NCI-H1436 (cell line): ENCODE data around the gene CHPF.
A peak's percentile ranks its signal among the peaks of the same experiment; 100 is the strongest.

ENCODE experiments used
- DNase-seq: peaks from one replicate; lab custom pipeline; 2025; lab: John Stamatoyannopoulos, UW

The CHPF gene

DNA sequence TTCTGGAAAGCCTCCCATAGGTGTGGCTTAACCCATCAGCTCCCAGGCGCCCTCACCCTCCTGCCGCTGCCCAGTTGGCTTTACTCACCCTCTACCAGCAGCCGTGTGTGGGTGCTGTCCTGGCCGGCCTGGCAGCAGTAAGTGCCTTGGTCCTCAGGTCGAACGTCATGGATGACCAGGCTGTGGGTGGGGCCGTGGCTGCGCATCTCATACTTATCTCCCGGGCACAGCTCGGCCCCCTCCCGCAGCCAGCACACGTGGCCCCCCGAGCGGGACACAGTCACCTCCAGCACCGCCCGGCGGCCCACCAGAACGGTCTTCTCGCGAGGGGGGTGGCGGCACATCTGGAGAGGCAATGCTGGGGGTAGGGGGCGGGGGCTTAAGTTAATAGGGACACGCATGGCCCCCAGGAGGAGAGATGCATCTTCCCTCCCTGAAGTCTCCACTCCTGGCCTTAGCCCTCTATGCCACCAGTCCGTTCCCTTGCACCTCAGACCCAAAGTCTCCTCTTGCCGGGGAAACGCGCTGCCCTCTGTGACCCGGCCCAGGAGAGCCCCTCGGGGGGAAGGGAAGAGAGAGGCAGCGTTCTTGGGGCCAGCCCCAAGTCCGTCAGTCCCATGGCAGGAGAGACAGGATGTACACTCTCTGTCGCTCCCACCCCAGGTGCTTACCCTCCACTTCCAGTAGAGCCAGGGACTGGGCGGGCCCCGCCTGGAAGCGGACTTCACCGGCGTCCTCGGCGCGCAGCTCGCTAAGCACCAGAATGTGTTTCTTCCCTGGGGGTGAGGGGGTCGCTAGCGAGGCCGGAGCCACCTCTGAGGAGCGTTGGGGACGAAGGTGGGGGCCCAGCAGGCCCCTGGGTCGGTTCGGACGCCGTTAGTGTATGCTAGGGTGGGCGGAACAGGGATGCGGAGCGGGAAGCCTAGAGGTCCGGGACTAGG is 8.1 kb upstream of the CHPF start:
- no peak for DNase-seq

DNA sequence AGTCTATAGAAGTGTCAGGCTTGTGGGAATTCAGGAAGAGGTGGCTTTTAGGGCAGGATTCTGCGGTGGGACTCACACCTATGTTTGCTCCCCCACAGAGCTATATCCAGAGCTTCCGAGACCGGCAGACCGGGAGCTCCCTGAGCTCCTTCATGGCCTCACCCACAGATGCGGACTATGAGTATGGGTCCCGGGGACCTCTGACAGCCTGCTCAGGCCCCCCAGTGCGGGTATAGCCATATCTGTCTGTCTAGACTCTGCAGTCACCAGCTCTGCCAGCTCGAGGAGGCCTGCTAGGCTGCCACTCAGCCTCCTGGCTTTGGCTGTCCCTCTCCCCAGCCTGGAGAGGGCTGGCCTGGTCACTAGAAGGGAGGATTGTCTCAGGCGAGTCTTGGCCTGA is 6.0 kb upstream of the CHPF start:
- no peak for DNase-seq

DNA sequence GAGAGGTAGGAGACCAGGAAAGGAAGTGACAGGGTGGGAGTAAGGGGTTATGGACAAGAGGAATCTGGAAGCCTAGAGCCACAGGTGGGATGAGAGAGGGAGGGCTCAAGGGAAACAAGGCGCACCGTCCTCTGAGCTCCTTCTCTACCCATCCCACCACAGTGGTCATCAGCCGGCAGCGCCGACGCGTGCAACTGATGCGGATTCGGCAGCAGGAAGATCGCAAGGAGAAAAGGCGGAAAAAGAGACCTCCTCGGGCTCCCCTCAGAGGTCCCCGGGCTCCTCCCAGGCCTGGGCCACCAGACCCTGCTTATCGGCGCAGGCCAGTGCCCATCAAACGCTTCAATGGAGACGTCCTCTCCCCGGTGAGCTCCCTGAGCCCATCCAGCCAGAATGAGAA is 5.4 kb upstream of the CHPF start:
- no peak for DNase-seq

DNA sequence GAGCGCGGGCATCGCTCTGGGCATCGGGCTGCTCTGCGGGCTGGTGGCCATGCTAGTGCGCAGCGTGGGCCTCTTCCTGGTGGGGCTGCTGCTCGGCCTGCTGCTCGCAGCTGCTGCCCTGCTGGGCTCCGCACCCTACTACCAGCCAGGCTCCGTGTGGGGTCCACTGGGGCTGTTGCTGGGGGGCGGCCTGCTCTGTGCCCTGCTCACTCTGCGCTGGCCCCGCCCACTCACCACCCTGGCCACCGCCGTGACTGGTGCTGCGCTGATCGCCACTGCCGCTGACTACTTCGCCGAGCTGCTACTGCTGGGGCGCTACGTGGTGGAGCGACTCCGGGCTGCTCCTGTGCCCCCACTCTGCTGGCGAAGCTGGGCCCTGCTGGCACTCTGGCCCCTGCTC is 4.0 kb upstream of the CHPF start:
- DNase-seq: no peak

DNA sequence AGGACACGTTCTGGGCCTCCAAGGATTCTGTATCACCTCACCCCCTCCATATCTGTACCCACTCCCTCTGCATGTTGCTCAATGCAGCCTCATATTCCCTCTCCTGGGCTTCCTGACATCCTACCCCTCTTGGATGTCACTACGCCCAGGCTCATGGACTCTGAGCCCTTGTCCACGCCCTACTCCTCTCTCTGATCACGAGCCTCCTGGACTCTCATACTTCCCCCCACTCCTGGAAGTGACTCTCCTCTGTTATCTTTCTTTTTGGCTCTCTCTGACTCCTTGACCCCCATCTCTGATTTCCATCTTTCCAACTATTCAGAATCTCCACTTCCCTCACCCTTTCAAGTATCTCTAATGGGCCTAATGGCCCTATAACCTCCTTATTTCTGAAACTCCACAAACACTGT is 2.3 kb upstream of the CHPF start:
- DNase-seq: no peak

DNA sequence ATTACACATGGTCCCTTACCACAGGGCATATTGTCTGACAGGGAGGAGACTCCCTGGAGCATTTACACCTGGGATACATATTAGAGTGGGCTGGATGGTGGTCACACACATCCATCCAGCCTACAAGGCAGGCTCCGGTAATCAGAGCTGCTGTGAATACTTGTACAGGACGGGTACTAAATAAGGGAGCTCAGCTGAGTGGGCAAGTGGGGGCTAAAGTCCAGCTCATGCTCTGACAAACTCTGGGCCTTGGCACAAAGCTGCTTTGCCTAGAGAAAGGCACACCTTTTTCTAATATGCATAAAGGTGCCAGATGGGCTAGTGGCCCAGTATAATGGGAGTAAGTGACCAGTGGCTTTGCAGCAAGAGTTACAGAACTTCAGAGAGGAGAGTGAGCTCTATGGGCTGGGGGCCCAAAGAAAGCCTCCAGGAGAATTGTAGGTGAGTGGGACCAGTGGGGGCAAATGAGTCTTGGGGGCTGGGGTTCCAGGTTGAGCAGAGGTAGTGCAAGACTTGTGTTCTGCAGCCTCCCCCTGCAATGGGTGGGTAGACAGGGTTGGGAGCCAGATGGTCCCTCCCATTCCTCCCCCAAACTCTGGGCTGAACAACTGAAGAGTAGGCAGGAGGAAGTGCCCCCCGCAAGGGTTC is 1.8 kb upstream of the CHPF start:
- no peak for DNase-seq

DNA sequence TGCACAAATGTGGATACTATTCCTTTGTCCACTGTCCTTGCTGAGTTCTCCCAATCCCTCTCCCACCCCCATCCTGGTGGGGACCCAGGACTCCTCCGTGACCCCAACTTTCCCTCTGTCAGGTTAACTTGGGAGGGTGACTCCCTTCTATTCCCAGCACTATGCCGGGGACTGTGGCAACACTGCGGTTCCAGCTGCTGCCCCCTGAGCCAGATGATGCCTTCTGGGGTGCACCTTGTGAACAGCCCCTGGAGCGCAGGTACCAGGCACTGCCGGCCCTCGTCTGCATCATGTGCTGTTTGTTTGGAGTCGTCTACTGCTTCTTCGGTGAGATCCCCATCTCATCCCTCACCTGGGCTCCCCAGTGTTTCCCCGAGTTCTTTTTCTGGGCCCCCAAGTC is 958 bp upstream of the CHPF start:
- no peak for DNase-seq

DNA sequence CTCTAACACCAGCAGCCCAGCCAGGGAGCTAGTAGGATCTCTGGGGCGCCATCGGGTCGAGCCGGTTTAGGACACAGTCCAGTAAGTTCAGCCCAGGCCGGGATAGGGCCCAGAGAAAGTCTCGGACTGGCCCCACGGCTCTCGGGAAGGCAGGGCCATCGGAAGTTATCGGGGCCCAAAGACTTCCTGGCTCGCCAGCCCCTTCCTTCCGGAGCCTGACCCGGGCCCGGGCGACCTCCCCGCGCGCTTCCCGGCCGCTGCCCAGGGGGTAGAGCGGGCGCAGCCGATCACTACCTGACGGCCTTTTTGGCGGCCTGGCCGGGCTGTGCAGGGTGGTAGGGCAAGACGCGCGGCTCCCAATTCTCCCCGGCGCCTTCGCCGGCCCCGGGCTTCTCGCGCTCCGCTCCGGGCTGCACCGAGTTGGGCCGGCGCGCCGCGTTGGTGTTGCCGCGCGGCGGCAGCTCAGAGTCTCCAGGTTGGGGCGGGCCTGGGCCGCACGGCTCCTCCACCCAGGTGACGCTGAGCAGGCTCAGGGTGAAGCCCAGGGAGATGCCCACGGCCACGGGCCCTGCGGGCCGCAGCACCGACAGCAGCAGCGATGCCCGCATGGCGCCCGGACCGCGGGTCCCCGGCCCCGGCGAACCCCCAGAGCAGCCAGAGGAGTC is 546 bp downstream of the CHPF start:
- no peak for DNase-seq

DNA sequence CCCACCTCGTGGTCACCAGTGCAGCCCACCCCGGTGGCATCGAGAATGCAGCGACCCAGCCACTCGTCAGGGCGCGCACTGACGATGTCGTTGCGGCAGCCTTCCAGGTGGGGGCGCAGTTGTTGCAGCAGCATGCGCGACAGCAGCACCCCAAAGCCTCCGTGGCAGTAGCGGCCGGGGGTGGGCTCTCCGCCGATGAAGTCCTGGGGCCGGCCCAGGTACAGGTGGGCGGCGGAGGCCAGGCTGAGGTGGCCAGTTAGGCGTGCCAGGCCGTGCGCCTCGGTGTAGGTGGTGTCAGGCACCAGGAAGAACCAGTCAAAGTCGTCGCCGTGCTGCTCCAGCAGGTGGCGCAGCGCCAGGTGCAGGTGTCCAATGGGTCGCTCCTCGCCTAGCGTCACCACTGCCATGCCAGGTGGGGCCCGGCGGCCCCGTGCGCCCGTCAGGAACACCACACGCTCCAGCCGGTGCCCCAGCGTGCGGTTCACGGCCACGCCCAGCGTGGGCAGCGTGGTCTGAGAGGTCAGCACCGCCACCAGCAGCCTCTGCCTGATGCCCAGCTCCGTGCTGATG is 1.9 kb downstream of the CHPF start:
- DNase-seq: peak; percentile 82

DNA sequence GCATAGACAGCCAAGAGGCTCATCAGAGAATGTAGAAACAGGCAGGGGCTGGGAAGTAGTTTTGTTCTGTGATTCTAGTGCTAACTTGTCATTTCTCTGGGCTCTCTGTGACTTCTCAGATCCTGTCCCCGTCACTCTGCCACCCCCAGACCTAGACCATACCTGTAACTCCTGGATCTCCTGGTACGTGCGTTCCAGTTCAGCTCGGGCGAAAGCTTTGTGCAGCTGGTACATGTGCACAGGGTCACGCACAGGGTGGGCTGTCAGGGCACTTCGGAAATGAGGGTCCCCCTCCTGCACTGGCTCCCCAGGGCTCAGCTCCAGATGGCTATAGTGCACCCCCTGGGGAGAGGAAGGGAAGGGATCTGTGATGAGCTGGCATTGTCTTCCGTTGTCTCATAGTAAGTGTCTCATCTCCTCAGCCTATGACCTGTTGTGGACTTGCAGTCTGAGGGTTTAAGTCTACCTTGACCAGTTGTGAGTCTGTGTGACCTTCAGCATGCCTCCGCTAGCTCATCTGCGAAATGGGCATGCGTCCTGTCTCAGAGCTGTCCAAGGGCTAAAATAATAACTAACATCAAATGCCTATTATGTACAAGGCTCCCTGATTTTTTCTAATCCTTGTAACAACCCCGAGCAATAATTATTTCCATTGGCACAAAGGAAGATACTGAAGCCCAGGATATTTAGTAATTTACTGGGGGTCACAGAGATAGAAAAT is 2.7 kb downstream of the CHPF start:
- no peak for DNase-seq

DNA sequence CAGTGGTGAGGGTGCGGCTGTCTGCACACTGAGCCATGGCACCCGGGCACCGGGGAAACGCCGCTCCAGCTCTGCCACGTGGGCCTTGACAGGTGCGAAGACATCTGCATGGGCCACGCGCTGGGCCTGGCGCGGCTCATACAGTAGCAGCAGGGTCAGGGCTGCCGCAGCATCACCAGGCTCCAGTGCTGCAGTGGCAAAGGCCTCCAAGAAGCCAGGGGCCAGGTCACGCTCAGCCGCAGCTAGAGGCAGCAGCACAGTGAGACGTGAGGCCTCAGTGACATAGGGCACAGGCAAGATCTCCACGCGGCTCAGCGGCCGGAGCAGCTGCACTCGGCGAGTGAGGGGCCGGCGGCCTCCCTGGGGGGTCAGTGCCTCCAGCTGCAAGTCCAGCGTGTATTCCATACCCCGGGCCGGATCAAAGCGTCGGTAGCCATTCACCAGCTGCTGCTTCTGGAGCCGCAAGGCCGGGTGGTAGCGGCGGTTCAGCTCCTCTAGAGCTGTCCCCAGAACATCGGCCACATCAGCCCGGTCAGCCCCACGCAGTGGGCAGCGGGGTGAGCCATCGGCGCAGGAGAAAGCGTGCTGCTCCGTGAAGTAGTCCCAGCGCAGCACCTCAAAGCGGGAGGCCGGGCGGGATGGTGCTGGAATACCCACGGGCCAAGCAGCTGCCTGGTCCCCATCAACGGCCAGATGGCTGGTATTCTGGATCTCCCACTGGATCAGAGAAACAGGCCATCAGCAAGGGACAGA is 3.5 kb downstream of the CHPF start:
- DNase-seq: no peak

DNA sequence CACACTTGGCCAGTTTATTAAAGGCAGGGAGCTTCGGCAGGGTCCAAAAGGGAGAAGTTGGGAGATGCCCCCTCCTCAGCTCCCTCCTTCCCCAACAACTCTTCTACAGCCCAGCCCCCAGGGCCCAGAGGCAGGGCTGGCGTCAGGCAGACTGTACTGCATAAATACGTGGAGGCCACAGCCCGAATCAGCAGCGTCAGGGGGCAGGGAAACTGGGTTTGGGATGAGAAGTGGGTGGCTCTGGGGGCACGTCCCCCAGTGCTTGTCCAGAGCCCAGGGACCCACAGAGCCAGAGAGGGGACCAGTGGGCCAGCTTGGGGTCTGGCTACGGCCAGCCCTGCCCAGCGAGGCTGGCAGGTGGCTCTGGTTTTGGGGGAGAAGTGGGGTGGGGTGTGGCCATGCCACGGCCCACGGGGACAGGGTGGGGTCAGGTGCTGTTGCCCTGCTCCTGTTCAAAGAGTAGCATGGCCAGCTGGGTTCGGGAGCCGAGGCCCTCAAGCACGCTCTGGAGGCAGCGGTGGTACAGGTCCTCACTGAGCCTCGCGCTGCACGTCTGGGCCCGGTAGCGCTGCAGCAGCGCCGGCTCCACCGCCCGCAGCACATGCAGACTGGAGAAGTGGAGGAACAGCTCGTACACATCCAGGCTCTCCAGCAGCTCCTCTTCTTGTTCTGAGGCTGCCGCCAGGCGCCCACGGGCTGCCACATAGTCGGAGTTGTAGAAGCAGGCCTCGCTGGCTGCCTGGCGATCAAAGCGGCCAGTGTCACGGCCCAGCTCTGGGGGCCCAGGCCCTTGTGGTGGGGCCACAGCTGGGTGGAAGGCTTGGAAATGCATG is 4.4 kb downstream of the CHPF start:
- DNase-seq: no peak

DNA sequence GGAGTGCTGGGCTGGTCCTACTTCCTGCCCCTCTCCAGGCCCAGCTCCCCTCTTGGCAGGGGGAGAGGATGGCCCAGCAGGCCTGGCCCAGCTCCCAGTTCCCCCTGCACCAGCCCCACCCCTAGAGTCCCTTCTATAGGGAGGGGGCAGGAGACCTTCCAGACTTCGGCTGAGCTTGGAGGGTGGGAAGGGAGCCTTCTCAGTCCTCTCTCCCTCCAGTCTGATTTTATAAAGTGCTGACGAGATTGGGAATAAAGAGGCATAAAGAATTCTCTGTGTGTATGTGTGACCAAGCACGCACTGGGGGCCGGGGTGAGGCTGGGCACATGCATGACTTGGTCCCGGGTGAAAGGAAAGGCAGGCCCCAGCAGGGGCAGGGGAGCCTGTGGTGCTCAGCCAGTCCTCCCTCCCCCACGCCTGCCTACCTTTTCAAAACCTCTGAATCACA is 5.1 kb downstream of the CHPF start:
- no peak for DNase-seq

DNA sequence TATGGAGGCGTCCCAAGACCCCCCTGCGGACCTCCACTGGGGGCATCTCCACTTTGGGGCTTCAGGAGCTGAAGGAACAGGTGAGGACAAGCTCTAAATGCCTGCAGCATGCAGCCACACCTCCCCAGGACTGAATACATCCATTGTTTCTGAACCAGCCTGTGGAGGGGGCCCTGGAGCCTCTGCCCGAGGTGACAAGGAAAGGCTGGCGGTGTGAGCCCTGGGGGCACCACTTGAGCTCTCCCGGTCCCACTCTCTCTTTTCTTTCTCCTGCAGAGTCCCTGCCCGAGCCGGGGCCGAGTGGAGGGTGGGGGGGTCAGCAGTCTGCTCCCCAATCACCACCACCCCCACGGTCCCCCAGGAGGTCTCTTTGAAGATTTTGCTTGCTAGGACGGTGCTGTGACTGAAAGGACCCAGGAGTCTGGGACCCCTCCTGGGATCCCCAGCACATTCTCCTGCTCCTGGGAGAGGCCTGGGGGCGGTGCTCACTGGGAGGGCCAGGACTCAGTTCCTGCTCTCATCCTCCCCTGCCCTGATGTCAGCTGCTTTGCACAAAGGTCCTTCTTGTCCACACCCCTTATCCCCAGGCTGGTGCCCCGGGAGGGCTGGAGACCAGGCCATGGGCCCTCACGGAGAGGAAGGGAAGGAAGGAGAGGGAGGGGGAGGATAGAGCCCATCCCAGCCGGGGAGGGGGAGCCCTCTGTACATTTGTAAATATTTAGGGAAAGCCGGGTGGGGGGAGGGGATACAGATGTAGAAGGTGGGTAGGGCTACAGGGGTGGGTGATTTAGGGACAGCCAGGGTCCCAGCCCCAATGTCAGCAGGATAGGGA is 5.7 kb downstream of the CHPF start:
- no peak for DNase-seq

DNA sequence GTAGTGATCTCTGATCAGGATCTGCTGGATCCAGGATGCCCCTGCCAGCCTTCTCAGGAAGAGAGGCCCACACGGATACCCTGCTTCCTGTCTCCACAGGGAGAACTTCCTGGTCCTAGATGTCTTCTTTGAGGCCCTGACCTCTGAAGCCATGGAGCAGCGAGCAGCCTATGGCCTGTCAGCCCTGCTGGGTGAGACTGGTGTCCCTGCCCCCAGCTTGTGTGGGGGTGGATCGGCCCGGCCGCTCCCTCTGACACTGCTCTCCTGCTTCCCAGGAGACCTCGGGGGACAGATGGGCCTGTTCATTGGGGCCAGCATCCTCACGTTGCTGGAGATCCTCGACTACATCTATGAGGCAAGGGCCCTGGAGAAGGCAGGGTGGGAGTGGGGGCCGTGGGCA is 6.6 kb downstream of the CHPF start:
- no peak for DNase-seq

DNA sequence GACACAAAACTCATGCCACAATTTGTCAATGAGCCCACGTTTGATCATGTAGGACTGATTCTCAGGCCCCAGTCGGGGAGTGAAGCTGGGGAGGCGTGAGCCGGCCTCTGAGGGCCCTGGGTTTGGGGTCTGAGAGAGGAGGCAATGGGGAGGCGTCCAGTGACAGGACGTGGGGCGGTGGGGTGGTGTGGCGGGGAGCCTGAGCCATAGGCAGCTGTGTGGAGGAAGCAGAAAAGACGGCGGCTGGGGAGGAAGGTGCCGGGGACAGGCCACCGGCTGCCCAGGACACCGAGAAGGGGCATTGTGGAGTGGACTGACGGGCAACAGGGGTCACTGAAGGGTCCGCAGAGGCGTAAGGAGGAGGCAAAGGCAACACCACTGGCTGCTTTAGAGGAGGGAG is 7.2 kb downstream of the CHPF start:
- DNase-seq: no peak

DNA sequence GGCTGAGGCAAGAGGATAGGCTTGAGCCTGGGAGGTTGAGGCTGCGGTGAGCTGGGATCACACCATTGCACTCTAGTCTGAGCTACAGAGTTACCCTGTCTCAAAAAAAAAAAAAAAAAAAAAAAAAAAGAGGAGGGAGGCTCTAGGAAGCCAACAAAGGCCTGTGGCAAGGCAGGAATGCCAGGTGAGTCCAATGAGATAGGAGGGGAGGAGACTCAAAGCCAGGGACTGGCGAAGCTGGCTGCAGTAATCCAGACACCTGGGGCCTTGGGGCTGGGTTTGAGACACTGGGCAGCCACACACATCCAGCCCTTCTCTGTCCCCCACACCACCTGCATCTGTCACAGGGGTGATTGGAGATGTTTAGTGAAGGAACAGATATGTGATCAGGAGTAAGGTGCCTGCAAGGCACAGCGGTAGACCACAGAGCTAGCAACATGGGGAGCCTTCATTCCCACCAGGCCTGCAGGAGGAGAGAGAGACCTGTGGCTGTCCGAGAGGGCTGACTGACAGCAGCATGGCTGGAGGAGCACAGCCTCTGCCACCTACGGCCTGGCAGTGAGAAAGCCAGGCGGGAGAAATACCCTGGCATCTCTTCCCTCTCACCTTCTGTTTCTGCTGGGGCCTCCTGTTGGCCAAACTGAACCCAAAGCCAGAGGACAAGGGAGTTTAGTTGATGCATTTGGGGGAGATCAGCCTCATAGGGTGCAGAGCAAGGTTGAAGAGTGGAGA is 9.5 kb downstream of the CHPF start:
- no peak for DNase-seq

DNA sequence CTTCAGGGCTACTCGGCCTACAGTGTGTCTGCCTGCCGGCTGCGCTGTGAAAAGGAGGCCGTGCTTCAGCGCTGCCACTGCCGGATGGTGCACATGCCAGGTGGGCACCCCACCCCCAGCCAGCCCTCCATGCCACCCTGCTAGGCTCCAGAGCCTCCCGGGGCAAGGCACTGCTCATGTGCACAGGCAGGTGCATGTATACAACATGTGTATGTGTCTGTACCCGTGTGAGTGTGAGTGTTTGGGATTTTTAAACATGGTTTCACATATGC is 11.3 kb downstream of the CHPF start:
- DNase-seq: no peak
